IPS-20b (cell line): ENCODE results near the gene ZFR.

Experiments
- H3K27ac ChIP-seq: one replicate; pipeline ENCODE4 v1.5.1; 2013; ENCODE audit warnings: low read length
- H3K27me3 ChIP-seq: 2 replicates; pipeline ENCODE4 v1.6.1; 2013; ENCODE audit warnings: mild to moderate bottlenecking, low read length, inconsistent platforms; ENCODE audit not compliant: insufficient read depth
- H3K36me3 ChIP-seq: 2 replicates; pipeline ENCODE4 v1.6.1; 2013; ENCODE audit warnings: low read depth, mild to moderate bottlenecking, inconsistent platforms, low read length, moderate library complexity; ENCODE audit not compliant: insufficient read depth
- H3K4me1 ChIP-seq: 2 replicates; pipeline ENCODE4 v1.6.1; 2013; ENCODE audit warnings: mild to moderate bottlenecking, control low read depth, inconsistent platforms, low read length, moderate library complexity; ENCODE audit not compliant: insufficient read depth
- H3K4me3 ChIP-seq: 2 replicates; pipeline ENCODE4 v1.5.1; 2013; ENCODE audit warnings: mild to moderate bottlenecking, low read length, inconsistent platforms
- H3K9ac ChIP-seq: 2 replicates; pipeline ENCODE4 v1.6.1; 2013; ENCODE audit warnings: low read depth, mild to moderate bottlenecking, inconsistent platforms, low read length, moderate library complexity
- H3K9me3 ChIP-seq: 2 replicates; pipeline ENCODE4 v1.6.1; 2013; ENCODE audit warnings: mild to moderate bottlenecking, low read depth, low read length, inconsistent platforms; ENCODE audit not compliant: insufficient read depth

Gene ZFR

DNA sequence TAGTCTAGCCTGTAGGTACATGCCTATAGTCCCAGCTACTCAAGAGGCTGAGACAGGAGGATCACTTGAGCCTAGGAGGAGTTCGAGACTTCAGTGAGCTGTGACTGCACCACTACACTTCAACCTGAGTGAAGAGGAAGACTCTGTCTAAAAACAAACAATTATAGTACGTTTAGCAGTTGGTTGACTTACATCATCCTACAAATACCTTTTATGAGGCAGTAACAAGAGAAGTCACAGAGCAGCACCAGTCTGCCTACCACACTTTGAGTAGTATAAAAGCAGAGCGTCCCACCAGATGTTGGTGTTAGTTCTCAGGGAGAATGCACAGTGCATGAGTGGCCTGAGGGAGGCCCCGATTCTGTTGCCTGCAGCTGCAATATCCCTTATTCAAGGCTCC, 16.1 kb downstream of the ZFR start:
- H3K27me3 ChIP-seq, result no peaks in the 10 kb centered on the region
- peaks cover 16% of the 10 kb centered on the region; the same call in 1 of the 2 replicates for H3K9me3 ChIP-seq
- H3K27ac ChIP-seq, result no peak overlapping the region
- peaks cover 31% of the 10 kb centered on the region for H3K36me3 ChIP-seq
- no peak overlapping the region for H3K9ac ChIP-seq
- no peaks in the 10 kb centered on the region for H3K4me1 ChIP-seq
- no peak overlapping the region for H3K4me3 ChIP-seq

DNA sequence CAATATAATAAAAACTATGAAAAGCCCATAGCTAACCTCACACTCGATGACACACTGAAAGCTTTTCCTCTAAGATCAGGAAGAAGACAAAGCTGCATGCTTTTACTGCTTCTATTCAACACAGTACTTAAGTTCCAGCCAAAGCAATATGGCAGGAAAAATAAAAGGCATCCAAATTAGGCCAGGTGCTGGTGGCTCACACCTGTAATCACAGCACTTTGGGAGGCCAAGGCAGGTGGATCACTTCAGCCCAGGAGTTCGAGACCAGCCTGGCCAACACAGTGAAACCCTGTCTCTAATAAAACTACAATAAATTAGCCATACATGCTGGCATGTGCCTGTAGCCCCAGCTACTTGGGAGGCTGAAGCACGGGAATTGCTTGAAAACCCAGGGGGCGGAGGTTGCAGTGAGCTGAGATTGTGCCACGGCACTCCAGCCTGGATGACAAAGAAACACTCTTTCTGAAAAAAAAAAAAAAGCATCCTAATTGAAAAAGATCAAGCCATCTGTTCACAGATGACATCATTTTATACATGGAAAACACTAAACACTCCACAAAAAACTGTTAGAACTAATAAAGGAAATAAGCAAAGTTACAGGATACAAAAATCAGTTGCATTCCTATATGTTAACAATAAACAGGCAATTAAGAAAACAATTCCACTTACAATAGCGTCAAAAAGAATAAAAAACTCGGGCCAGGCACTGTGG, 17.9 kb downstream of the ZFR start:
- H3K27me3 ChIP-seq, result no peaks in the 10 kb centered on the region
- H3K36me3 ChIP-seq, result peaks cover 31% of the 10 kb centered on the region
- H3K4me3 ChIP-seq, result no peak overlapping the region
- no peak overlapping the region for H3K27ac ChIP-seq
- no peak overlapping the region for H3K9ac ChIP-seq
- no peaks in the 10 kb centered on the region for H3K4me1 ChIP-seq
- peaks cover 16% of the 10 kb centered on the region; the same call in 1 of the 2 replicates for H3K9me3 ChIP-seq

DNA sequence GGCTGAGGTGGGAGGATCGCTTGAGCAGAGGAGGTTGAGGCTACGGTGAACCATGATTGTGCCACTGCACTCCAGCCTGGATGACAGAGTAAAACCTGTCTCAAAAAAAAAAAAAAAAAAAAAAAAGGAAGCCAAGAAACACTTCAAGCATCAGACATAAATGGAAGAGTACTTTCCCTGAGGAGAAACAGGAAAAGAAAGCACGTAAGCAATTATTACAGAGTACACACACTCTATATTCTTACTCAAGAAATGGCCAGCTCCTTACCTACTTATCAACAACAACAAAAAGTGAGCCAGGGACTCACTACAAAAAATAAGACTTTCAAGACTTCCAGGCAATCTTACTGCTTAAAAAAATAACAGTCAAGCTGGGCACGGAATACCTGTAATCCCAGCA, 21.8 kb downstream of the ZFR start:
- Histone ChIP-seq H3K4me1 (0 out of 2 replicates have a peak, but pooled peaks cover 4% of the 10 kb centered on the region), H3K27ac (no peak overlapping the region), H3K9ac (no peak overlapping the region), H3K36me3 (peaks cover 29% of the 10 kb centered on the region), H3K27me3 (no peaks in the 10 kb centered on the region), H3K4me3 (no peak overlapping the region), H3K9me3 (peaks cover 16% of the 10 kb centered on the region; the same call in 1 of the 2 replicates)

DNA sequence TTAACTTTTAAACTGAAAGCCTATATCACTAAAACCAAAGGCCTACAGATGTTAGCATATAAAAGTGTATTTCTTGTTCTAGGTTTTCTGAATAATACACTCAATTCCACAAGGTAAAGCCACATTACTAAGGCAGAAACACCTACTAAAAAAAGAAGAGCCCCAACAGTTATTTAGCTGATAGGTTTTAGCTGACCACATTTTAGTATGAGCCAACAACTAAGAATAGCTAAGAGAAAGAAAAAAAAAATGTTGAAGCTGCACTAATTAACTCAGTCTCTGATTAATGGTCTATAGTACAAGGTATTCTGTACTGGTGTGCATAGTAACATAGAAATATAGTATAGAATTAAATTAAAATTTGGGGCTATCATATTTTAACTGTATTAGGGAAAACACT, 23.5 kb downstream of the ZFR start:
- H3K4me1 ChIP-seq, result 0 out of 2 replicates have a peak, but pooled peaks cover 4% of the 10 kb centered on the region
- H3K9ac ChIP-seq, result no peak overlapping the region
- H3K9me3 ChIP-seq, result peaks cover under 1% of the 10 kb centered on the region; the same call in 1 of the 2 replicates
- H3K4me3 ChIP-seq, result no peak overlapping the region
- no peak overlapping the region for H3K27ac ChIP-seq
- H3K36me3 ChIP-seq, result peaks cover 32% of the 10 kb centered on the region
- no peaks in the 10 kb centered on the region for H3K27me3 ChIP-seq

DNA sequence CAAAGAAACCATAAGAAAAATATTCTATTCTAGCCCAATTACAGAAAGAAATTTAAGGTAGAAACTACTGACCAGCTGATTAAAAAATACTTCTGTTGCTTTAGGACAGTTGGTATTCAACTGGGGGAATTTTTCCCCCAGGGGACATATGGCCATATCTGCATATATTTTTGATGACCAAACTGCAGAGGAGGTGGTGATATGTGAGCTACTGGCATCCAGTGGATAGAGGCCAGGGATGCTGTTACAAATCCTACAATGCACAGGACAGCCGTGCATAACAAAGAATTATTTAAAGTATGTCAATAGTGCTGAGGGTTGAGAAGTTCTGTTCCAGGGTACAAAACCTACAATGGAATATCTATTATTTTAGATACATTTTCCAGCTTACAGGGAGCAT, 24.0 kb downstream of the ZFR start:
- Histone ChIP-seq H3K27ac (no peak overlapping the region), H3K9ac (no peak overlapping the region), H3K36me3 (peaks cover 38% of the 10 kb centered on the region), H3K9me3 (no peaks in the 10 kb centered on the region), H3K27me3 (no peaks in the 10 kb centered on the region), H3K4me1 (0 out of 2 replicates have a peak, but pooled peaks cover 4% of the 10 kb centered on the region), H3K4me3 (no peak overlapping the region)

DNA sequence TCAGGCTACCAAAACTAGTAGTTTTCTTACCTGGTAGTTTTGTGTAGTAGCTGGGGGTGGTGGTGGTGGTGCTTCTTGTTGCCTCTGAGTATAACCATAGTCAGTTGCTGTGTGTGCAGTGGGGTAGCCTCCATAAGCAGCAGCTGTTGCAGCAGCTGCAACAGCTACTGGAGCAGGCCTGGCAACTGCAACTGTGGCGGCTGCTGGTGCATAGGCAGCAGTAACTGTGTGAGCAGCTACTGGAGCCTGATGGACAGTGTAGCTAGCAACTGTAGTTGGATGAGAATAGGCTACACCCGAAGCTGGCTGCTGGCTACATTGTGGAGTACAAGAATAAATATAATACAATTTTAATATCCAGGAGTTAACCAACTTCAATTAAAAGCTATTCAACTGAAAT, 24.7 kb downstream of the ZFR start:
- Histone ChIP-seq H3K9me3 (no peaks in the 10 kb centered on the region), H3K27me3 (no peaks in the 10 kb centered on the region), H3K27ac (no peak overlapping the region), H3K4me3 (no peak overlapping the region), H3K9ac (no peak overlapping the region), H3K4me1 (0 out of 2 replicates have a peak, but pooled peaks cover 4% of the 10 kb centered on the region), H3K36me3 (peaks cover 45% of the 10 kb centered on the region)

DNA sequence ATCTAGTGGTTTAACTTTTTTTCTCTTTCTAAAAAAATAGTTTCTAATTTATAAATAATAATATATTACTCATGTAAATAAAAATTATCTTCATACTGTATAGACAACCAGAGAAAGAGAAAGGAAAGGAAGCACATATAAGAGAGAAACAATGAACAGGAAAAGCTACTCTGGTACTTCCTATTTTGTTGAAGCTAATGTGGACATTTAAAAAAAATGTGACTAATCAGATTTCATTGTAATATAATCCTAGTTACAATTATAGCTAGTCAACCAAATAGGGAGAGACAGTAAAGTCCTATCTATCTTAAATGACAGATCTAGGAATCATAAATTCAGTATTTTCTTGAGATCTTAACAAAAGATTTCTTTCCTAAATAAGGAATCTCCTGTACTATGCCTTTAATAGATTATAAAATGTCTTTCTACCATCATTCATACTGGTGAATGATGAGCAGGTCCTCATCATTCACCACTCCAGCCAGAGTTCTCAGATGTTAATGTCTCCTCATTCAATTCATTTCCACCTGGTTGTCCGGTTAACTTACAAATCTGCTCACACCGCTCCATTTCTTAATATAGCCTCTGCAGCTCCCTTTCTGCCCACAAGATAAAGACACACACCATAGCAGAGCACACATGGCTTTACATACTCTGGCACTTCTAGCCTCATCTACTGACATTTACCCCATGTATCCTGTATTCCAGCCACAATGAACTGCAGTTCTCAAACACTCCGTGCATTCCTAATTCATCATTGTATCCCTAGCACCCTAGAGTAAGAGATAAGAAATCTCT, 30.9 kb downstream of the ZFR start:
- Histone ChIP-seq H3K27ac (no peak overlapping the region), H3K36me3 (peaks cover 91% of the 10 kb centered on the region), H3K9me3 (no peaks in the 10 kb centered on the region), H3K27me3 (no peaks in the 10 kb centered on the region), H3K4me1 (no peaks in the 10 kb centered on the region), H3K4me3 (no peak overlapping the region), H3K9ac (no peak overlapping the region)

DNA sequence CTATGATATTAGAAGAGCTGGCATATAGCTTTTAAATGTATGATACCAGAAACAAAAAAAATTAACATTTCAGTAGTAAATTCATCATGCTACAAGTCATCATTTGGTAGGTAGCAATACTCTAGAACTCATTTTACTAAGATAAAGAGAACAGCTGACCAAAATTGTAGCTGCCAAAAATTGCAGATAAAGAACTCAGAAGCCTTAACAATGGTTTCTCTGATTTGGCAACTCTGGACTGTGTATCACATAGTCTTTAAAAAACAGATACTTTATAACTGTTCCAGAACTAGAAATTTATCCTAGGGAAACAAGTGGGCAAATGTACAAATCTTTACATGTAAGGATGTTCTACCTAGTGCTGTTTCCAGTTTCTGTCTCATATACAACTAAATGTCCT, 33.9 kb downstream of the ZFR start:
- H3K4me3 ChIP-seq, result no peak overlapping the region
- H3K9me3 ChIP-seq, result no peaks in the 10 kb centered on the region
- H3K27ac ChIP-seq, result no peak overlapping the region
- H3K9ac ChIP-seq, result no peak overlapping the region
- H3K36me3 ChIP-seq, result peaks cover 96% of the 10 kb centered on the region
- H3K27me3 ChIP-seq, result no peaks in the 10 kb centered on the region
- H3K4me1 ChIP-seq, result no peaks in the 10 kb centered on the region

DNA sequence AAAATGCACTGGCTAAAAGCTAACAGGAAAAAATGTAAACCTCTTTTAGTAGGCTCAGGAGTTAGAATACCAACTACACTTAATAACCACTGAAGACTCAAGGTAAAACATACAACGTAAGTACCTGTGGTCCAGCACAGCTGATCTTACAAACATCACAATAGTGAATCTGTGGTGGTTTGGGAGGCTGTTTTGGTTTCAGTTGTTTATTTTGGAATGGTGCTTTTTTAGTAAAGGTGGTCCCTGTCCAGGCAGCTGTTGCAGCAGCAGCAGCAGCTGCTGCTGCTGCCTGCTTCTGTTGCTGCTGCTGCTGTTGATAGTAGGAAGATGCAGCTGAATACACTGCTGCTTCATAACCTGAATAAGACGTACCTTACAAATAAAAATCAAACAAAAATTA, 37.9 kb downstream of the ZFR start:
- Histone ChIP-seq H3K9ac (no peak overlapping the region), H3K27ac (no peak overlapping the region), H3K36me3 (peaks cover 96% of the 10 kb centered on the region)

DNA sequence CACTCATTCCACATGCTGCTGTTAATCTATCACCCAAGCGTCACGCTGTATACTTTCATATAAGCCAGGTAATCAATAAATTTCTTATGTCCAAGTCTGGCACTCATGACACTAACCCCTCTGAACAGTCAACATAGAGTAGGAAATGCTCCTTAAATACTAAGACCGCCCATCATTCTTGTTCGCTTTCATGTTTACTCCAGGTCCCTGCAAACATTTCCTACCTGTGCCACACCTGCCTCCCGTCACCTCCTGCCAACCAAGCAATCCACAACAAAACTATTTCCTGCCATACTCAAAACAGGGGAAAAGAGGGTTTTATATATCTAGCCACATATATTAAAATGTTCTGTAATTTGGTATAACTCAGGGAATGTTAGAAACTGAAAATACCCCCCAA, 39.0 kb downstream of the ZFR start:
- Histone ChIP-seq H3K27ac (no peak overlapping the region), H3K36me3 (peaks cover 99% of the 10 kb centered on the region), H3K9ac (no peak overlapping the region), H3K4me3 (no peak overlapping the region), H3K4me1 (no peaks in the 10 kb centered on the region), H3K9me3 (no peaks in the 10 kb centered on the region), H3K27me3 (no peaks in the 10 kb centered on the region)

More for the DNA sequence above, 37.9 kb downstream of the ZFR start:
- Histone ChIP-seq H3K4me1 (no peaks in the 10 kb centered on the region), H3K4me3 (no peak overlapping the region), H3K27me3 (no peaks in the 10 kb centered on the region), H3K9me3 (no peaks in the 10 kb centered on the region)

DNA sequence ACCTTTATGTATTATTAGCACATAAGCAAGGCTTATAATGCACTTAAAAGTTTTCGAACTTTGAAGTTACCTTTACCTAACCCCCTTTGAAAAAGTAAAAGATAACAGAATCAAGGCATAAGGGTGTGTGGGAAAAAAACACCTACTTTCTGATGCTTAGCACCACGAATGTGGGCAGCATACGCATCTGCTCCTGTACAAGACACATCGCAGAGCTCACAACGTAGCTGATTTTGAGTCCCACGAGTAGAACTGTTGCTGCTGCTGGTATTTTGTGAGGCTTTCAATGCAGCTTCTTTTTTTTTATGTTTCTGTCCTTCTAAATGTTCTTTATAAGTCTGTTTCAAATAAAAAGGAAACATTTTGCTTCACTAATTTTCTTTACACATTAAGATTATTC, 40.8 kb downstream of the ZFR start:
- Histone ChIP-seq H3K9ac (no peak overlapping the region), H3K4me3 (no peak overlapping the region), H3K27me3 (no peaks in the 10 kb centered on the region), H3K4me1 (no peaks in the 10 kb centered on the region), H3K27ac (no peak overlapping the region), H3K36me3 (peaks cover 99% of the 10 kb centered on the region), H3K9me3 (no peaks in the 10 kb centered on the region)

DNA sequence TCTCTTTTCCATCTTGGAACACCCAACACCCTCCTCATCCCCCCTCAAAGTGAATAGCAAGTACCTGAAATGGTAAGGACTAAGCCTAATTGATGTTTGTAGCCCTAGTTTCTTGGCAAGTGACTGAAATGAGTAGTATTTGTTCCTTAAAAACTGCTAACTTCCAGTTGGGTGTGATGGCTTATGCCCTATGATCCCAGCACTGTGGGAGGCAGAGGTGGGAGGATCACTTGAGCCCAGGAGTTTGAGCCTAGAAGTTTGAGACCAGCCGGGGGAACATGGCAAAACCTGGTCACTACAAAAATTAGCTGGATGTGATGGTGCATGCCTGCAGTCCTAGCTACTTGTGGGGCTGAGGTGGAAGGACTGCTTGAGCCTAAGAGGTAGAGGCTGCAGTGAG, 44.1 kb downstream of the ZFR start:
- no peak overlapping the region for H3K4me3 ChIP-seq
- no peaks in the 10 kb centered on the region for H3K4me1 ChIP-seq
- no peaks in the 10 kb centered on the region for H3K9me3 ChIP-seq
- H3K9ac ChIP-seq, result no peak overlapping the region
- peaks cover 98% of the 10 kb centered on the region for H3K36me3 ChIP-seq
- H3K27ac ChIP-seq, result no peak overlapping the region
- no peaks in the 10 kb centered on the region for H3K27me3 ChIP-seq
